H1 (cell line): ENCODE measurements around the gene EIF2B5. TPM values are rescaled to one million over a fixed set of nuclear protein-coding genes. Genes with fewer than 3 reads are reported as not detected.

Source experiments
- BRCA1 ChIP-seq: IDR thresholded peaks from 2 replicates; pipeline ENCODE4 v1.6.1; 2012; ENCODE audit warnings: low read depth, low read length, improper control_type of control experiment
- NRF1 ChIP-seq: IDR thresholded peaks from 2 replicates; pipeline ENCODE4 v1.6.1; 2011; ENCODE audit warnings: mild to moderate bottlenecking, low read depth, low read length, improper control_type of control experiment
- polyA plus RNA-seq, 7 experiments: library from polyadenylated mRNA; depleted of rRNA in 3 of 7; stranded (reverse) in 5 of 7; unstranded in 2 of 7; fragments of >200 nt in 5 of 7; fragments of 200-250 nt in 2 of 7; gene quantifications; 1 replicate in 5 of 7; 2 replicates in 1 of 7; 4 replicates in 1 of 7; pipeline versions ENCODE4 v1.2.1 to v1.2.3, GENCODE V29; 2011 to 2013; ENCODE audit warnings: missing spikeins in 2 of 7, mixed read lengths in 2 of 7
- total RNA-seq: library from RNA; stranded (reverse); fragmentation: NEBNext Ultra II Directional; extraction: Animal tissue kit (Norgen Biotek cat#: 25700); gene quantifications from 2 replicates; pipeline ENCODE4 v1.2.1, GENCODE V29; 2021
- TF ChIP-seq, protein P1 (sequence below): fragments of 300-600 bp; sonication (generic); IDR thresholded peaks from 2 replicates; pipeline ENCODE4 v1.7.1; 2012; ENCODE audit warnings: low read length, moderate library complexity, mild to moderate bottlenecking, inconsistent platforms; ENCODE audit not compliant: insufficient replicate concordance

The EIF2B5 gene
- total and polyA plus RNA-seq, 2 of the 8 experiments (the other 6 are each of a cell fraction or from before 2014, with no cell fraction given): 33.1 to 40.0 TPM

- TF ChIP-seq, protein P1, sequence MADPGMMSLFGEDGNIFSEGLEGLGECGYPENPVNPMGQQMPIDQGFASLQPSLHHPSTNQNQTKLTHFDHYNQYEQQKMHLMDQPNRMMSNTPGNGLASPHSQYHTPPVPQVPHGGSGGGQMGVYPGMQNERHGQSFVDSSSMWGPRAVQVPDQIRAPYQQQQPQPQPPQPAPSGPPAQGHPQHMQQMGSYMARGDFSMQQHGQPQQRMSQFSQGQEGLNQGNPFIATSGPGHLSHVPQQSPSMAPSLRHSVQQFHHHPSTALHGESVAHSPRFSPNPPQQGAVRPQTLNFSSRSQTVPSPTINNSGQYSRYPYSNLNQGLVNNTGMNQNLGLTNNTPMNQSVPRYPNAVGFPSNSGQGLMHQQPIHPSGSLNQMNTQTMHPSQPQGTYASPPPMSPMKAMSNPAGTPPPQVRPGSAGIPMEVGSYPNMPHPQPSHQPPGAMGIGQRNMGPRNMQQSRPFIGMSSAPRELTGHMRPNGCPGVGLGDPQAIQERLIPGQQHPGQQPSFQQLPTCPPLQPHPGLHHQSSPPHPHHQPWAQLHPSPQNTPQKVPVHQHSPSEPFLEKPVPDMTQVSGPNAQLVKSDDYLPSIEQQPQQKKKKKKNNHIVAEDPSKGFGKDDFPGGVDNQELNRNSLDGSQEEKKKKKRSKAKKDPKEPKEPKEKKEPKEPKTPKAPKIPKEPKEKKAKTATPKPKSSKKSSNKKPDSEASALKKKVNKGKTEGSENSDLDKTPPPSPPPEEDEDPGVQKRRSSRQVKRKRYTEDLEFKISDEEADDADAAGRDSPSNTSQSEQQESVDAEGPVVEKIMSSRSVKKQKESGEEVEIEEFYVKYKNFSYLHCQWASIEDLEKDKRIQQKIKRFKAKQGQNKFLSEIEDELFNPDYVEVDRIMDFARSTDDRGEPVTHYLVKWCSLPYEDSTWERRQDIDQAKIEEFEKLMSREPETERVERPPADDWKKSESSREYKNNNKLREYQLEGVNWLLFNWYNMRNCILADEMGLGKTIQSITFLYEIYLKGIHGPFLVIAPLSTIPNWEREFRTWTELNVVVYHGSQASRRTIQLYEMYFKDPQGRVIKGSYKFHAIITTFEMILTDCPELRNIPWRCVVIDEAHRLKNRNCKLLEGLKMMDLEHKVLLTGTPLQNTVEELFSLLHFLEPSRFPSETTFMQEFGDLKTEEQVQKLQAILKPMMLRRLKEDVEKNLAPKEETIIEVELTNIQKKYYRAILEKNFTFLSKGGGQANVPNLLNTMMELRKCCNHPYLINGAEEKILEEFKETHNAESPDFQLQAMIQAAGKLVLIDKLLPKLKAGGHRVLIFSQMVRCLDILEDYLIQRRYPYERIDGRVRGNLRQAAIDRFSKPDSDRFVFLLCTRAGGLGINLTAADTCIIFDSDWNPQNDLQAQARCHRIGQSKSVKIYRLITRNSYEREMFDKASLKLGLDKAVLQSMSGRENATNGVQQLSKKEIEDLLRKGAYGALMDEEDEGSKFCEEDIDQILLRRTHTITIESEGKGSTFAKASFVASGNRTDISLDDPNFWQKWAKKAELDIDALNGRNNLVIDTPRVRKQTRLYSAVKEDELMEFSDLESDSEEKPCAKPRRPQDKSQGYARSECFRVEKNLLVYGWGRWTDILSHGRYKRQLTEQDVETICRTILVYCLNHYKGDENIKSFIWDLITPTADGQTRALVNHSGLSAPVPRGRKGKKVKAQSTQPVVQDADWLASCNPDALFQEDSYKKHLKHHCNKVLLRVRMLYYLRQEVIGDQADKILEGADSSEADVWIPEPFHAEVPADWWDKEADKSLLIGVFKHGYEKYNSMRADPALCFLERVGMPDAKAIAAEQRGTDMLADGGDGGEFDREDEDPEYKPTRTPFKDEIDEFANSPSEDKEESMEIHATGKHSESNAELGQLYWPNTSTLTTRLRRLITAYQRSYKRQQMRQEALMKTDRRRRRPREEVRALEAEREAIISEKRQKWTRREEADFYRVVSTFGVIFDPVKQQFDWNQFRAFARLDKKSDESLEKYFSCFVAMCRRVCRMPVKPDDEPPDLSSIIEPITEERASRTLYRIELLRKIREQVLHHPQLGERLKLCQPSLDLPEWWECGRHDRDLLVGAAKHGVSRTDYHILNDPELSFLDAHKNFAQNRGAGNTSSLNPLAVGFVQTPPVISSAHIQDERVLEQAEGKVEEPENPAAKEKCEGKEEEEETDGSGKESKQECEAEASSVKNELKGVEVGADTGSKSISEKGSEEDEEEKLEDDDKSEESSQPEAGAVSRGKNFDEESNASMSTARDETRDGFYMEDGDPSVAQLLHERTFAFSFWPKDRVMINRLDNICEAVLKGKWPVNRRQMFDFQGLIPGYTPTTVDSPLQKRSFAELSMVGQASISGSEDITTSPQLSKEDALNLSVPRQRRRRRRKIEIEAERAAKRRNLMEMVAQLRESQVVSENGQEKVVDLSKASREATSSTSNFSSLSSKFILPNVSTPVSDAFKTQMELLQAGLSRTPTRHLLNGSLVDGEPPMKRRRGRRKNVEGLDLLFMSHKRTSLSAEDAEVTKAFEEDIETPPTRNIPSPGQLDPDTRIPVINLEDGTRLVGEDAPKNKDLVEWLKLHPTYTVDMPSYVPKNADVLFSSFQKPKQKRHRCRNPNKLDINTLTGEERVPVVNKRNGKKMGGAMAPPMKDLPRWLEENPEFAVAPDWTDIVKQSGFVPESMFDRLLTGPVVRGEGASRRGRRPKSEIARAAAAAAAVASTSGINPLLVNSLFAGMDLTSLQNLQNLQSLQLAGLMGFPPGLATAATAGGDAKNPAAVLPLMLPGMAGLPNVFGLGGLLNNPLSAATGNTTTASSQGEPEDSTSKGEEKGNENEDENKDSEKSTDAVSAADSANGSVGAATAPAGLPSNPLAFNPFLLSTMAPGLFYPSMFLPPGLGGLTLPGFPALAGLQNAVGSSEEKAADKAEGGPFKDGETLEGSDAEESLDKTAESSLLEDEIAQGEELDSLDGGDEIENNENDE: no peak
- TF ChIP-seq BRCA1 (no peak), NRF1 (no peak)
These were observed 2.2 kb upstream of the EIF2B5 start (continued) for GRCh38 chr3:184132945-184133344.
